Body of pancreas (tissue), 4 donors: ENCODE data around the gene IL20RA.

Source experiments
- POLR2A ChIP-seq, 3 donors: fragments of 450-650 bp; IDR thresholded peaks; one replicate each; pipeline ENCODE4 v1.6.1; 2016; ENCODE audit warnings: antibody characterized with exemption in 3 of 3, mild to moderate bottlenecking in 2 of 3
- TF ChIP-seq, protein P1 (sequence below), 7 experiments: fragments of 450-650 bp in 4 of 7; fragments of 200-600 bp in 3 of 7; sonication (generic) in 3 of 7; IDR thresholded peaks; one replicate each; pipeline ENCODE4 v1.5.1; 2016 to 2019; ENCODE audit warnings: antibody characterized with exemption in 7 of 7

DNA sequence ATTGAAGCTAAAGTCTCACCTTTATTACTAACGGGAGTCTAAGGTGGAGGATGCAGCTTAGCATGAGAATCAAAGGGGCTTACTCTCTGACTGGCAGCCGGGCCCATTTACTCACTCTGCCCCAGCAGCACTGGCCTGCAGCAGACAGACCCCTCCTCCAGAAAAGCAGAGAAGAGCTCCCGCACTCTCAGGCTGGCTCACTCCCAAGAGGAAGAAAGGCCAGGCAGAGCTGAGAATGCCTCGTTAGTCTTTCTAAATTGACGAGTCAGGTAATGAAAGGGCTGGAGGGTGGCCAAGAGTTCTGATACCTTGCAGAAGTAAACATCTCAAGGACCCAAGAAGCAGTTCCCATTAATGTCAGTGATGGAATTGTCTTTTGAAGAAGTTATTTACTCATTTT is 44.5 kb upstream of the IL20RA start:
- TF ChIP-seq, protein P1, sequence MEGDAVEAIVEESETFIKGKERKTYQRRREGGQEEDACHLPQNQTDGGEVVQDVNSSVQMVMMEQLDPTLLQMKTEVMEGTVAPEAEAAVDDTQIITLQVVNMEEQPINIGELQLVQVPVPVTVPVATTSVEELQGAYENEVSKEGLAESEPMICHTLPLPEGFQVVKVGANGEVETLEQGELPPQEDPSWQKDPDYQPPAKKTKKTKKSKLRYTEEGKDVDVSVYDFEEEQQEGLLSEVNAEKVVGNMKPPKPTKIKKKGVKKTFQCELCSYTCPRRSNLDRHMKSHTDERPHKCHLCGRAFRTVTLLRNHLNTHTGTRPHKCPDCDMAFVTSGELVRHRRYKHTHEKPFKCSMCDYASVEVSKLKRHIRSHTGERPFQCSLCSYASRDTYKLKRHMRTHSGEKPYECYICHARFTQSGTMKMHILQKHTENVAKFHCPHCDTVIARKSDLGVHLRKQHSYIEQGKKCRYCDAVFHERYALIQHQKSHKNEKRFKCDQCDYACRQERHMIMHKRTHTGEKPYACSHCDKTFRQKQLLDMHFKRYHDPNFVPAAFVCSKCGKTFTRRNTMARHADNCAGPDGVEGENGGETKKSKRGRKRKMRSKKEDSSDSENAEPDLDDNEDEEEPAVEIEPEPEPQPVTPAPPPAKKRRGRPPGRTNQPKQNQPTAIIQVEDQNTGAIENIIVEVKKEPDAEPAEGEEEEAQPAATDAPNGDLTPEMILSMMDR (IDR thresholded peaks at IDR 0.05), result no peak
- TF ChIP-seq POLR2A (IDR thresholded peaks at IDR 0.05), result no peak
